ENCODE results near the gene KLHL24.

DNA sequence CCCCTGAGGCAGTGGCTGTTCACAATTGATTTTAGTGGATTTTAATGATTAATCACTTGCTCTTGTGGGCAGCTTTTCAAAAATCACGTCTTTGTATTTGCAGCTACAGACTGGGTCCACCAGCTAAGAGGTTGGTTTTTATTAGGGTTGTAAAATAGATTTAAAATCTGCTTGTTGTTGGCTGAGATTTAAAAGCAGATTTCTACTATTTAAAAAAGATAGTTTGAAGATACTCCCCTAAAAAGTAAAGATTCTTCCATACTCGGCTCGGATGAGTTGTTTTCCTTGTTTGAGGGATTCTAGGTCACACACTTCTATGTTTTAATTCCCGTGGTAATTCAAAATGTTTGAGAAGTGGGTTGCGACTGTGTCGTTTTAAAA, 1.7 kb downstream of the KLHL24 start:
- TF ChIP-seq CTCF (IDR thresholded peaks at IDR 0.05), result no peak
- no peak for TF ChIP-seq POLR2A (IDR thresholded peaks at IDR 0.05)
- no peak for TF ChIP-seq POLR2AphosphoS5 (IDR thresholded peaks at IDR 0.05)
